Suppressor macrophage treated with lipopolysaccharide for 1 hour (primary cell): ENCODE data around the gene LGALS1.

ENCODE experiments used
- DNase-seq, 3 donors: peaks; one replicate each; pipeline ENCODE4 v3.0.0-alpha.2; 2020 to 2022

Gene LGALS1

DNA sequence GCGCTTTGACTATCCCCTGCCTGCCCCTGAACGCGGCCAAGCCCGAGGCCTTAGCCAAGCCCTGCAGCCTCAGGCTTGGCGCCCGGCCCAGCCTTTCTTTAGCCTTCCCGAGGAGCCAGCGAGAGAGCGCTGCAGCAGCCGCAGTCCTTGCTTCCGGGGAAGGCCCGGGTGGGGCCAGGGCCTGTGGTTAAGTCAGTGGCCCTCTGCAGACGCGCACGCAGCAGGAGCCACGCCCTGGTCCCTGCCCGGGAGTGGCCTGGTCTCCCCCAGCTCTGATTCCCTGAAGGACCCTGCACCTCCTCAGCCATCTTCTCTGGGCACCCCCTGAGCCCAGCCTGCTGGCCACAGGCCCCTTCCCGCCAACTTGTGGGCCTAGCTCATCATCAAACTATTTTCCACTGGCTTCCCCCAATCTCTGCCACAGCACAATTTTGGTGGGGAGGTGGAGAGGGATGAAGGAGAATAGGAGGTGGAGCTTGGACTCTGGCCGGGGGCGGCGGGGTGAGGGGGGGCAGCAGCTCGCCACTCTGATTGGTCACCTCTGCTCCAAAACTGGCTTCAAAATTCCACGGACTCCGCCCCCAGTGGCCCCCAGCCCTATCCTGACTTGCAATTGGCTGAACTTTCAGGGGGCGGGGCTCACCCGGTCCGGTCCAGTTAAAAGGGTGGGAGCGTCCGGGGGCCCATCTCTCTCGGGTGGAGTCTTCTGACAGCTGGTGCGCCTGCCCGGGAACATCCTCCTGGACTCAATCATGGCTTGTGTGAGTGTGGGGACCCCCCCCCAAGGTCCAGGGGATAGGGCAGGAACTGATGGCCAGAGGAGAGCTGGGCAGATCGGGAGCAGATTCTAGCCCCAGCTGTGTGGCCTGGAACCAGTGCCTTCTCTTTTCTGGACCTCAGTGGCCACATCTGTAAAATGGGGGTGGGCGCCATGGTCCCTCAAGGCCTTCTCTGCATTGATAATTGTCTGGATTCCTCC is at the start of gene LGALS1:
Gene LGALS1 (plus strand): TSS at position 686 of the 979 bp plus-strand sequence. CDS start 67 bp downstream, at position 753.
- DNase-seq: peak; percentile 96 to 98 (median 97)

DNA sequence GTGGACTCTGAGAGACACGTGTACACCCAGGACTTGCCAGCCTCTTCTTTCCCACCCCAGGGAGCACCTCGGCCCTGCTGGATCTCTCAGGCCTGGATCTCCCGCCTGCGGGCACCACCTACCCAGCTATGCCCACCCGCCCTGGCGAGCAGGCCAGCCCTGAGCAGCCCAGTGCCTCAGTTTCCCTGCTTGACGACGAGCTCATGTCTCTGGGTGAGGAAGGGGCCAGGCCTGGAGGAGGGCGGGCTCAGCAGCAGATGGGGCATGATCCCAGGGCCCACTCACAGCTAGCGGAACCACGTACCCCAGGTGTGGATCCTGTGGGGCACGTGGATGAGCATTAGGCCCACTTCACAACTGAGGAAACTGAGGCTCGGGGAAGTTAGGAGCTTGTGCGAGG is 49.7 kb upstream of the LGALS1 start:
- no peak for DNase-seq

GRCh38 chr22:37626144-37626543 is 49.3 kb upstream of the LGALS1 start:
- peak; percentile 28 to 54 (median 50) for DNase-seq

DNA sequence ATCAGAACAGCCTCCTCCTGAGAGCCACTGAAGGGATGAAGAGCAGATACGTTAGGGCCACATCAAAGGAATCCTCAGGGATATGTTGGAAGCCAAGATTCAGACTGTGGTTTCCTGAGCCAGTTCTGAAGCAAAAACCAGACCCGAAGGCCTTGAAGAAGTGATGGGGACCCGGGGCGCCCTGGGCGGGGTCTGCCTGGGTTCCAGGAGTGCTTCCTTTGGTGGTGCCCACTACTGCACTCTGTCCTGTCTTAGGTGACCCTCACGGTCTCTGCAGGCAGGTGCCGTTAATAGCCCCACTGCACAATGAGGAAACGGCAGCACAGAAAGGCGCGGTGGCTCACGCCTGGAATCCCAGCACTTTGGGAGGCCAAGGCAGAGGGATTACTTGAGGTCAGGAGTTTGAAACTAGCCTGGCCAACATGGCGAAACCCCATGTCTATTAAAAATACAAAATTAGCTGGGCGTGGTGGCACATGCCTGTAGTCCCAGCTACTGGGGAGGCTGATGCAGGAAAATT is 48.8 kb upstream of the LGALS1 start:
- no peak for DNase-seq

DNA sequence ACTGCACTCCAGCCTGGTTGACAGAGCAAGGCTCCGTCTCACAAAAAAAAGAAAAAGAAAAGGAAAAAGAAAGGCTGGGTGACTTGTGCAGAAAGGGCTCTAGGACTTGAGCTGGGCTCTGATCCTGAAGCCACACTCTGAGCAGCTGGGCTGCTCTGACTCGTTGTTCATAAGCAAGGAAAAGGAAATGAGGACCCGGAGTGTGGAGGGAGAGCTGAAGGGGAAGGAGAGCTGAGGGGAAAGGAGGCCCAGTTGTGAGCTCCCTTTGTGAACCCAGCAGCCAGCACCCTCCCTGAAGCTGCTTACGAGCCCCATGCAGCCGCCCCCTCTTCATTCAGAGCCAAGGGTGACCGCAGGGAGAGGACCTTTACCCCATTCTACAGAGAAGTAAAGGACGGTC is 48.3 kb upstream of the LGALS1 start:
- DNase-seq: peak; percentile 37 to 39 (median 37)

- peak; percentile 39 to 45 (median 39) for DNase-seq
Measured at GRCh38 chr22:37627545-37627944, 47.9 kb upstream of the LGALS1 start.

GRCh38 chr22:37628830-37629229 is 46.6 kb upstream of the LGALS1 start:
- DNase-seq: no peak

DNA sequence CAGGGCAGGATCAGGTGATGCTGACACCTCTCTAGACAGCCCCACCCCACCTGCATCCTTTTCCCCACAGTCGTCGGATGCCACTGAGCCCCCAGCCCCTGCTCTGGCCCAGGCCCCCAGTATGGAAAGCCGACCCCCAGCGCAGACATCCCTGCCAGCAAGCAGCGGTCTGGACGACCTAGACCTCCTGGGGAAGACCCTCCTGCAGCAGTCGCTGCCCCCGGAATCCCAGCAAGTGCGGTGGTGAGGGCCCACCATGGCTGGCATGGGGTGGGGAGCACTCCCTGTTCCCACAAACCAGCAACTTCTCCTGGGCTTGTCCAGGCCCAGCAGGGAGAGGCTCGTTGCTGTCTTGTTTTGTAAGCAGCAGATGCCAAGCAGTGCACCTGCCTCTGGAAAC is 45.5 kb upstream of the LGALS1 start:
- no peak for DNase-seq

- DNase-seq: no peak
Measured at GRCh38 chr22:37630839-37631435, 44.5 kb upstream of the LGALS1 start.

DNA sequence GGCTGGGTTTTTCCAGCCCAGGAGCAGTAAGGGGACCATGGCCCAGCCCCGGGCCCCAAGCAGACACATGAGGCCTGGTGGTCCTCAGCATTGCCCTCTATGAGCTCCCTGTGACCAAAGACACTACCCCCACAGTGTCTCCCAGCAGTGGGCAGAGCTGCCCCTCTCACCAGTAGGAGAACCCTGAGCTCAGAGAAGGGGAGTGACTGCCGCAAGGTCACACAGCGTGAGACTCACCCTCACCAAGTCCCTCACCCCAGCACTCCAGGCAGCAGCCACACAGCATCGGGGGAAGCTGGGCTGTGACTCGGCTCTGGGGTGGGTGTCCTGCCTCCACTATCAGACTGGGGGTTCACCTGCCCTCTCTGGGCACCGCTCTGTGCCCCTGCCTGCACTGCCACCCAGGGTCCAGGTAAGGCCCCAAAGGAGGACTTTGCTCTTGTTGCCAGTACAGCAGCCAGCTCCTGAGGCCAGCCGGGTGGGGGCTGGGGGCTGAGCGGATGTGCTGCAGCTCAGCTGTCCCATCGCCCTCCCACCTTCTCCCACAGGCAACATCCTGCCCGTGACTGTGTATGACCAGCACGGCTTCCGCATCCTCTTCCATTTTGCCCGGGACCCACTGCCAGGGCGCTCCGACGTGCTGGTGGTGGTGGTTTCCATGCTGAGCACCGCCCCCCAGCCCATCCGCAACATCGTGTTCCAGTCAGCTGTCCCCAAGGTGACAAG is 43.8 kb upstream of the LGALS1 start:
- DNase-seq: peak in 1 of 3 donors; percentile 33

DNA sequence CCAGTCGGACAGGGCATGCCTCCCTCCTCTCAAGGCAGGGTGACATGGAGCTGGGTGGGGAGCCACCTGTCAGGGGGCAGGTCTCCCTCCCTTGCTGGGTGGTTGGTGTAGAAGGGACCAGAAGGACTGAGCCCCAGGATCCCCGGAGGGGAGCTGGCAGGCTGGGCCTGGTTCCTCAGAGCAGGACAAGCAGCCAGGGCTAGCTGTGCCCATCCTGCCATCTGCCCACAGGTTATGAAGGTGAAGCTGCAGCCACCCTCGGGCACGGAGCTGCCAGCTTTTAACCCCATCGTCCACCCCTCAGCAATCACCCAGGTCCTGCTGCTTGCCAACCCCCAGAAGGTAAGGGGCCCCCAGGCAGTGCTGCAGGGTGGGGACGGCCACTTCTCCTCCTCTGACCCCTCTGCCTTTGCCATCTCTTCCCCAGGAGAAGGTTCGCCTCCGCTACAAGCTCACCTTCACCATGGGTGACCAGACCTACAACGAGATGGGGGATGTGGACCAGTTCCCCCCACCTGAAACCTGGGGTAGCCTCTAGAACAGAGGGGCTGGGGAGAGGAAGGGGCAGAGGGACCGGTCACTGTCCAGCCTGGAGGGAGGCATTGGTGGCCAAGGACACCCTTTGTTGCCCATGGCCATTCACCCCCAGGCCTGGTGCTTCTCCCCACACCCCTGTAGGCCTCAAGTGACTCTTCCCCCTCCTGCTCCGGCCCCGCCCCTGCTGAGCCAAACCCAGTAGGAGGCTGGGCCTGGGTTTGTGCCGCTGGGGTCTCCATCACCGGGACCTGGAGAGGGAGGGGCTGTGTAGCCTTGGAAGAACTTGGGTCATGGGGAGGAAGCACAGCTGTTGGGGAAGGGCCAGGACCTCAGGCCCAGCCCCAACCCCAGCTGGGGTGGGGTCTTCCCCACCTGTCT is 43.0 kb upstream of the LGALS1 start:
- peak in 1 of 3 donors; percentile 30 for DNase-seq

DNA sequence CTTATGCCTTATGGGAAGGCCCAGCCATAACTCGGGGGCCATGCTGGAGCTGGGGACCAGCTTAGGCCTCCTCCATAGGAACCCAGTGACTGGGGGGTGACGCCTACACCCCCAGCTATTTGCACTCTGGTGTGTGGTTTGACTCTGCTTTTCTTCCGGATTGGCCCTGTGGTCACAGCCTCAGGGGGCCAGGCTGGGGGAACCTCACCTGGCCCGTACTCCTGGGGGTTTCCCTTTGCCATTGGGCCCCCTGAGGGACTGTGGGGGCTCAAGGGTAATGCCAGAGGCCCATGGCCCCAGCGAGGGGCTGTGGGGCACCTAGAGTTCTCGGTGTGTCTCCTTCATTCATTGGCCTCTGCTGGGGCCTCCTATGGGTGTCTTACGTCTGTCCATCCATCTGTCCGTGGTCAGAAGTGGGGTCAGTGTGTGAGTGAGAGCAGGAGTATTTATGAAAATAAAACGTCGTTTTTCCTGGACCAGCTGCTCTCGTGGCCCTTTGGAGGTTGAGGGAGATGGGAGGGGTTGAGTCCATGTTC is 42.3 kb upstream of the LGALS1 start:
- DNase-seq: no peak

DNA sequence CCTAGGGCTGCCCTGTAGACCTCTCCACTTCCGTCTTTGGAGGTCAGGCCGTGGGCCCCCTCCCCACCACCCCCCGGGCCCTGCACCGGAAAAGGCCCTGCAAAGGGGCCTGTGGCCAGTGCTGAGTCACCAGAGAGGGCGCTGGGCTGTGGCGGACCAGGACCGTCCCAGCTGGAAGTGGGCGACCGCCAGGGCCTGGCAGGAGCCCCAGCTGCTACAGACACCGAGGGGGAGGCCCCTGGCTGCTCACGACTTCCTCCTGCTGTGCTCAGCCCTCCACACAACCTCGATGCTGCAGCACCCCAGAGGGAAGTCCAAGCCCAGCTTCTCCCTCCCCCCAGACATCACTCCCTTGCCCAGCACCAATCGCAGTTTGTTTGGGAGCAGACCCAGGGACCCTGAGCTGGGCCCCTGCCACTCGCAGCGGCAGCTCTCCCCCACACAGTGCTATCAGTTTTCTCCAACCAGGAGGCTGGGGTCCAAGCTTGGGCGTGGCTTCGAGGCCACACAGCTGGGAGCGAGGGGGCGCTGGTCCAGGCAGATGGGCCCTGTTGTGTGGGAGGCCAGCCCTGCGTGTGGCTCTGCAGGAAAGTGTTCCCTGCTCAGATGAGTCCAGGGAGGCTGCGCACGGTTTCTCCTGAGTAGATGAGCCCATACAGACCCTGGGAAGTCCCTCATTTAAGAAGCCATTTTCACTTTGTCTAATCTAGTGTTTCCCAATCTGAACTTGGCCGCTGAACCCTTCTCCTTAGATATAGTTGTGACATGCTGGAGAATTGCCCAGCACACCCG is 41.6 kb upstream of the LGALS1 start:
- peak; percentile 93 to 96 (median 95) for DNase-seq

GRCh38 chr22:37634417-37634924 is 41.0 kb upstream of the LGALS1 start:
- DNase-seq: no peak

- no peak for DNase-seq
Measured at GRCh38 chr22:37635157-37635556, 40.3 kb upstream of the LGALS1 start.

DNA sequence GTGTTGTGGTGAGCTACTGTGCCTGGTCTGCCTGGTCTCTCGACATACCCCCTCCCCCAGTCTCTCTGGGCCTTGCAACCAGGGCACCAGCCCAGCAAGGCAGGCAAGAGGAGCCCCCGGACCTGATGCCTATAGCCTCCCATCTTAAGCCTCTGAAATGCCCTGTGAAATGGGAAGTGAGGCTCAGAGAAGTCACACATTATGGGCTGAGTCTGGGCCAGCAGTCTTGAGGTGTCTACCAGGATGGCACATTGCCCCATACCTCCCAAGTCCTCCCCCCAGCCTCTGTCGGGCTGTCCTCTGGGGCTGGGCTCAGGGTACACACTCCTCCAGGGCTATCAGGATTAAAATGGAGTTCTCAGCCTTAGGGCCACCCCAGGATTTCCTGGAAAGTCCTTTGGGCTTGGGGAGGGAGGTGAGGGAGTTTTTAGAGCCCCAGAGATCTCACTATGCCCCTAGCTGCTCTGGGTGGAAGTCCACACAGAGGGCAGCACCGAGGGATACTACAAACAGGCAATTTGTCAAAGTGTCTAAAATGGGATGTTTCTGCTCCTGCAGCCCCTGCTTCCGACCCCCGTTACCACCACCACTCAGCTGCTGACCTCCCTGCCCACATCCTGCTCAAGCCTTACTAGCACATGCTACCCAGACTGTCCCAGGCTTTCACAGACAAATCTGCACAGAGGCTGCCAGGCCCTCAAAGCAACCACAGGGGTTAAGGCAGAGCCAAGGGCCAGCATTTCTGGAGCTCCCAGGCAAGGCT is 39.1 kb upstream of the LGALS1 start:
- DNase-seq: peak; percentile 46 to 60 (median 53)

DNA sequence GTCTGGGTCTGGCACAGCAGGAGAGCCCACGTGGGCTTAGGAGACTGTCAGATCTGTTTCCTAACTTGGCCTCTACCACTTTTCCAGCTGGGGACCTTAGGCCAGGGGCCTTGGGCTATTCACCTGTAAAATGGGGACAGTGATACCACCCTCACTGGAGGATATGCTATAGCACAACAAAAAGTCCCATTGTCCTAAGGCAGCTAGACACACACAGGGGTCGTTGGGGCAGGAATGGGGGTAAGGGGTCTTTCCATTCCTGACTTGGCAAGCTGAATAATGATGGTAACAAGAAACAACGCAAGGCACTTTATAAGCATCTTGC is 38.5 kb upstream of the LGALS1 start:
- DNase-seq: no peak

DNA sequence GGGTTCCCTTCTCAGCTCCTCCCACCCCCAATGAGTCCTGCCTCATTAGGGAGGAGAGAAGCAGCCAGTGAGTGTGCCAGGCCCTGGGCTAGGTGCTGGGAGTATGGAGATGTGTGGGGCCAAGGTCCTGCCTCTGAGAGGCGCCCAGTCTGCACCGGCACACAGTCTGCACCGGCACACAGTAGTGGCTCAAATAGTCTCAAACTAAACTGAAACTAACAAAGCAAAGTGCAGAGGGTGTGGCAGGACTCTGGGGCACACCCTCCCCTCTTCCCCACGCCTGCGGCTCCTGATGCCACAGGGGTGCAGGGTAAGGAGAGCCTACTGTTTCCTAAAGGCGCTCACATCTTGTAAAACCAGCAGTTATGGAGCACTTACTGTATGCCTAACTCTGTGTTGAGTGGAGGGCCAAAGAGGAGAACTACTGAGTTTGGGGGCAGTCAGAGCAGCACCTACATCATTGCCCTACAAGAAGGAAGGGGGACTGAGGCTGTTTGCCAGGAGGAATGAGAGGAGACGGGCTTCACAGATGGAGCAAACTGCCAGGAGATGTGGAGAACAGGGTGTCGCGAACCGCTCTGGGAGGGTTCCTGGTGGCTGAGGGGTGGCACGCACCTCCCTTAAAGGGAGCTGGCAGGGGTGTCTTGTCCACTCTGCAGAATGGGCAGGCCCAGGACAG is 36.9 kb upstream of the LGALS1 start:
- peak in 1 of 3 donors; percentile 25 for DNase-seq

DNA sequence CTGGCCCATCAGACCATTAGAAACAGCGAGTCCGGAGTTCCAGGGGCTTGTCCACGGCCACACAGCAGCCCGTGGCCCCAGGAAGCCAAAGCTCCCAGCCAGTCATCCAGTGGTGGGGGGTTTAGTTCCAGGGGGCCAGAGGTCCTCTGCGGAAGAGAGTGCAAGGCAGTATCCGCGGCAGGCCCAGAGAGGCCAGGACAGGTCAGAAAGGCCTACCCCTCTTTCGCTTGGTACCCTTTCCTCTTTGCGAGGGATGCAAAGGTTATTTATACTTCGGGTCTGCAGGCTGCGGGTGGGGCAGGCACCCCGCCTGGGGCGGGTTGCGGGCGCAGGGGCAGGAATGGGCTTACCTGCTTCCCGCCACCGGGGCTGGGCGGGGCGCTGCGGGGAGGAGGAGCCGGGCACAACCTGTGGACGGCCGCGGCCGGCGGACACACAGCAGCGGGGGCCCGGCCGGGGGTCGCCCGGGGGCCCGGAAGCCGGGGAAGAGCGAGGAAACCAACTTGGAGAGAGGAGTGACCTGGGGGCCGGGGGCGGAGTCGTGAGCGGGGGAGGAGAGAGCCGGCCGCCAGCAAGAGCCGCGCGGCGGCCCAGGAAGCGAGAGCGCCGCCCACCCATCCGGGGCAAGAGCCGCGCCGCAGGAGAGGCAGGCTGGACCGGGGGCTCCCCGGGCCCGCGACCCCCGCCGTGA is 36.2 kb upstream of the LGALS1 start, which contains the start of gene SH3BP1:
Gene SH3BP1 (plus strand): TSS at position 600 of the 691 bp plus-strand sequence. CDS start 119 bp downstream, outside the sequence.
- DNase-seq: peak; percentile 39 to 80 (median 72)
